COLO668 (cell line): Measurements from ENCODE around the gene MOV10L1.
"Not testable (repeated sequence)": the region's sequence is repeated elsewhere in the genome, so short reads cannot be mapped to it uniquely, and the experiment has no call there.

Experiments used
- DNase-seq: peaks from one replicate; lab custom pipeline; 2025; ENCODE audit not compliant: unreplicated experiment; lab: John Stamatoyannopoulos, UW

The MOV10L1 gene

GRCh38 chr22:50131894-50132293 lies 42.1 kb downstream of the MOV10L1 start:
- DNase-seq: no peak

GRCh38 chr22:50134481-50134880 lies 44.7 kb downstream of the MOV10L1 start:
- DNase-seq: no peak

- no peak for DNase-seq
These were observed 46.8 kb downstream of the MOV10L1 start for GRCh38 chr22:50136581-50137015.

- DNase-seq: not testable (repeated sequence)
These were observed 47.5 kb downstream of the MOV10L1 start for GRCh38 chr22:50137277-50137676.

GRCh38 chr22:50138041-50138440 lies 48.2 kb downstream of the MOV10L1 start:
- DNase-seq: no peak

- peak; percentile 48 for DNase-seq
These were observed 49.2 kb downstream of the MOV10L1 start for GRCh38 chr22:50138988-50139387.

- peak; percentile 95 for DNase-seq
These were observed 50.1 kb downstream of the MOV10L1 start for GRCh38 chr22:50139843-50140415.

GRCh38 chr22:50140615-50141014 lies 50.8 kb downstream of the MOV10L1 start:
- DNase-seq: no peak

- peak; percentile 42 for DNase-seq
These were observed 51.7 kb downstream of the MOV10L1 start for GRCh38 chr22:50141462-50141861.

- DNase-seq: peak; percentile 19
These were observed 52.1 kb downstream of the MOV10L1 start for GRCh38 chr22:50141891-50142363.

GRCh38 chr22:50143096-50143495 lies 53.3 kb downstream of the MOV10L1 start:
- no peak for DNase-seq

- no peak for DNase-seq
These were observed 54.3 kb downstream of the MOV10L1 start for GRCh38 chr22:50144005-50144614.

- no peak for DNase-seq
These were observed 56.1 kb downstream of the MOV10L1 start for GRCh38 chr22:50145721-50146438.

GRCh38 chr22:50146439-50147238 lies 56.8 kb downstream of the MOV10L1 start:
- peak; percentile 67 for DNase-seq

GRCh38 chr22:50147258-50148165 lies 57.7 kb downstream of the MOV10L1 start:
- DNase-seq: not testable (repeated sequence)

- no peak for DNase-seq
These were observed 58.3 kb downstream of the MOV10L1 start for GRCh38 chr22:50148166-50148500.

GRCh38 chr22:50148991-50149721 lies 59.4 kb downstream of the MOV10L1 start:
- DNase-seq: peak; percentile 84

- DNase-seq: no peak
These were observed 60.6 kb downstream of the MOV10L1 start for GRCh38 chr22:50150161-50151129.
